IPS-NIHi7 (cell line): Measurements from ENCODE around the gene PCDHGA2.
"Not testable (repeated sequence)": the region's sequence is repeated elsewhere in the genome, so short reads cannot be mapped to it uniquely, and the experiment has no call there.

Experiments used
- DNase-seq: peaks from one replicate; pipeline ENCODE4 v3.0.0; 2012; ENCODE audit warnings: mixed read lengths; ENCODE audit errors: extremely low spot score

Gene PCDHGA2

DNA sequence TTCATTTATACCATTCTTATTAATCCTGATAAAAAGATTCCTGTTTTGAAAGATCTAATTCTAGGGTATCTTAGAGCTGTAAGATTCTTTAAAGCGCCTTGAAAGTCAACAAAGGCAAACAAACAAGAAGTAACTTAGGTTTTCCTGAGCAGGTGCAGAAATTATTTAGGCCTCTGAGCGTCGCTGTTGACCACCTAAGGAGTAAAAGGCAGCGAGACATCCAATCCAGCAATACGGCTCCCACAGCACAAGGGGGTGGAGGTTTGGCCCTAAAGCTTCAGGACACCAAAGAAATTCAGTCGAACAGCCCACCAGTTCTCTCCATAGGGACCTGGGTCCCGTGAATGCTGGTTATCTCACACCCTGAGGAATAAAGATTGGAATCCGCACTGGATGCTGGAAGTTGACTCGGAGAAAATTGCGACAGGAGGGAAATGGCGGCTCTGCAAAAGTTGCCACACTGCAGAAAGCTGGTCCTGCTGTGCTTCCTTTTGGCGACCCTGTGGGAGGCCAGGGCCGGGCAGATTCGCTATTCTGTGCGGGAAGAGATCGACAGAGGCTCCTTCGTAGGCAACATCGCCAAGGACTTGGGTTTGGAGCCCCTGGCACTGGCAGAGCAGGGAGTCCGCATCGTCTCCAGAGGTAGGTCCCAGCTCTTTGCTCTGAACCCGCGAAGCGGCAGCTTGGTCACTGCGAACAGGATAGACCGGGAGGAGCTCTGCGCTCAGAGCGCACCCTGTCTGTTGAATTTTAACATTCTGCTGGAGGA, at the start of gene PCDHGA2:
TSS of gene PCDHGA2 (plus strand) at position 223 of the 769 bp plus-strand sequence.
- peak; percentile 62 for DNase-seq

DNA sequence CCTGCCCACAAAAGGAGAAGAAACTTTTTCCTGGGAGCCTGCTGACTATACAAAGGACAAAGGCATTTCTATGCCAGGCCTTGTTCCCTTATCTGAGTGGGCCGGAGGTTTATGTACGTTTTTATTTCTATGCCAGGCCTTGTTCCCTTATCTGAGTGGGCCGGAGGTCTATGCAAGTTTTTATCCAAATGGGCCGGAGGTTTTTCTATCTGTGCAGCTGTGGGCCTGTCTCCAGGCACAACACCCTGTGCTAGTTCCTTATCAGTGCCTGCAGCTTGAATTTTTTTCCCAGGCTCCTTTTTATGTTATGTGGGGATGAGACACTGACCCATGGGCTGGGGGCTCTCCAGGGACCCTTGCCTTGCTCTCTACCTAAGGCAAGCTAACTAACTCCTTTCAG, 40.2 kb upstream of the PCDHGA2 start:
- no peak for DNase-seq

DNA sequence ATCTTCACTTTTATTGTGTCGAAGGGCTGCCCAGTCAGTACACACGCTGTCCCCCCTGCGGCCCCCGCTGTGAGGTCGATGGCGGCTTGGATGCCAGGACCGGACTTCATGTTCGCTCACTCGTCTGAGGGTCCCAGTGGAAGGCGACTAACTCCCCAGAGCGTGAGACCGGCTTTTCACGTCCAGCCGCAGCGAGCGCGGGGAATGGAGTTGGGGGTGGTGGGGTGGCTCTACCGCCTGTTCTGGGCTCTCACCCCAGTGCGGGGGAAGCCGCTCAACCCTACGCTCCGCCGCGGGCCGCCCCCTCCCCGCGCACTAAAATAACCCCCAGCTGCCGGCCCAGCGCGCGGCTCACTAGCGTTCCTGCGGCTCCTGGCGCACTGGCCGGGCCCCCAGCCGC, 34.8 kb upstream of the PCDHGA2 start, which contains the start of gene SLC25A2:
TSS of gene SLC25A2 (minus strand) at position 294 of the 400 bp plus-strand sequence. CDS start at position 110, 184 bp downstream.
- no peak for DNase-seq

DNA sequence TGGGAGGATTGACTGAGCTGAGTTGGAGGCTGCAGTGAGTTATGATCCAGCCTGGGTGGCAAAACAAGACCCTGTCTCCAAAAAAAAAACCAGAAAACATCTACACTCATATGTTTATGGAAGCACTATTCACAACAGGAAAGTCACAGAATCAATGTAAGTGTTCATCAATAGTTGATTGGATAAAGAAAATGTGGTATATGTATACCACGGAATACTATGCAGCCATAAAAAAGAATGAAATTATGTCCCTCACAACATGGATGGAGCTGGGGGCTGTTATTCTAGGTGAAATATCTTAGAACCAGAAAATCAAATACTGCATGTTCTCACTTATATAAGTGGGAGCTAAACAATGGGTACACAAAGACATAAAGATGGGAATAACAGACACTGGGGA, 31.9 kb upstream of the PCDHGA2 start:
- DNase-seq = no peak

DNA sequence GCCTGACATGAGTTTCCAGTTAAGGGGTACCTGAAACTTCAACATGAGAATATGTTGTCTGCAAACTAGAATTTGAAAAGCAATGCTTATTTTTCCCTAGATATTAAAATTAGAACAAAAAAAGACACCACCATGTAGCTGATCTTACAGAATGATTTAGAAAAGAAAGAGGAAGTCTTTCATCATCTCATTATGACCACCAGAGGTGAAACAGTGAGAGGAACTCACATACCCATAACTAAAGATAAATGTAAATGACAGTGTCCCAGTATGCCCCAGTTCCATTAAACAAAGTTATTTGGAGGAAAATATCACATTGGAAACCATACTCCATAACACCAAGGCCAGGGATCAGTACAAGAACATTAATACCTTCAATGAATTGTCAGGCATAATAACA, 24.8 kb upstream of the PCDHGA2 start:
- DNase-seq = no peak

DNA sequence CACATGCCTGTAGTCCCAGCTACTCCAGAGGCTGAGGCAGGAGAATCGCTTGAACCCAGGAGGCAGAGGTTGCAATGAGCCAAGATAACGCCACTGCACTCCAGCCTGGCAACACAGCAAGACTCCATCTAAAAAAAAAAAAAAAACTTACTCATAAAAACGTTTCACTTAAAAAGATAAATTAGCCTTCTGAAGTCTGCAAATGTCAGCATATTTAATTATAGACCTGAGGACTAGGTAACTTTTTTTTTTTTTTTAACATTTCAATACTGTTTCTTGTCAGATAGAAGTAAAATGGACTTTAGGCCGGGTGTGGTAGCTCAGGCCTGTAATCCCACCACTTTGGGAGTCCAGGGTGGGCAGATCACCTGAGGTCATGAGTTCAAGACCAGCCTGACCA, 21.6 kb upstream of the PCDHGA2 start:
- not testable (repeated sequence) for DNase-seq

DNA sequence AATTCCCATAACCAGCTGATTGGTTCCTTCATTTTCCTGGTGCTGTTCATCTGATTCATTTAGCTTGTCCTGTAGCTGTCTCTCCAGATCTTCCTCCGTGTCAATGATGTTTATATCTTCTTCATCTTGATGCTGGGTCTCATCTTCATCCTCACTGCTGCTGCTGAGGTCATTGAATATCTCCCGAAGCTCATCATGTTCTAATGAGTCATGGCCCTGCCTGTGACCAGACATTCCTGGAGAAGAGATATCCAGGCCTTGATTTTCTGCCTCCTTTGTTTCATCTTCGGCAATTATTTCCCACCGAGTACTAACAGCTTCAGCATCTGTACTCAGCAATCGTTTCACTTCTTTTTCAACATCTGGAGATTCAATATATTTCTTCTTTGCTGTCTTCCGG, 19.4 kb upstream of the PCDHGA2 start:
- DNase-seq = no peak

DNA sequence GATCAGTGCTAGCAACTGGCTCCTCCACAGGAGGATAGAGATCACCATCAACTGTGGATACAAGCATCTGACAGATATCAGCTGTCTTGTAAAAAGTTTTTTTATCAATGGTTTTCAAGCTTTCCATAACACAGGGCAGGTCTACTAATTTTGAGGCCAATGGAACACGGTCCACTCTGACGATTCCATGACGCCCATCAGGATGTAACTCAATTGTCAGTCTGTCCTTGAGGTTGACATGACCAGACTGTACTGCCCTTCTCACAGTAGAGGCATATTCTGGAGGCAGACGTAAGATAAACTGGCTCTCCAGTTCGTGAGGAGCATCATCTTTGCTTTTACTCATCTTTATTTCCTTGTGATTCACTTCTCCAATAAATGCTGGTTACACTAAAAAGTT, 18.9 kb upstream of the PCDHGA2 start:
- DNase-seq = no peak

DNA sequence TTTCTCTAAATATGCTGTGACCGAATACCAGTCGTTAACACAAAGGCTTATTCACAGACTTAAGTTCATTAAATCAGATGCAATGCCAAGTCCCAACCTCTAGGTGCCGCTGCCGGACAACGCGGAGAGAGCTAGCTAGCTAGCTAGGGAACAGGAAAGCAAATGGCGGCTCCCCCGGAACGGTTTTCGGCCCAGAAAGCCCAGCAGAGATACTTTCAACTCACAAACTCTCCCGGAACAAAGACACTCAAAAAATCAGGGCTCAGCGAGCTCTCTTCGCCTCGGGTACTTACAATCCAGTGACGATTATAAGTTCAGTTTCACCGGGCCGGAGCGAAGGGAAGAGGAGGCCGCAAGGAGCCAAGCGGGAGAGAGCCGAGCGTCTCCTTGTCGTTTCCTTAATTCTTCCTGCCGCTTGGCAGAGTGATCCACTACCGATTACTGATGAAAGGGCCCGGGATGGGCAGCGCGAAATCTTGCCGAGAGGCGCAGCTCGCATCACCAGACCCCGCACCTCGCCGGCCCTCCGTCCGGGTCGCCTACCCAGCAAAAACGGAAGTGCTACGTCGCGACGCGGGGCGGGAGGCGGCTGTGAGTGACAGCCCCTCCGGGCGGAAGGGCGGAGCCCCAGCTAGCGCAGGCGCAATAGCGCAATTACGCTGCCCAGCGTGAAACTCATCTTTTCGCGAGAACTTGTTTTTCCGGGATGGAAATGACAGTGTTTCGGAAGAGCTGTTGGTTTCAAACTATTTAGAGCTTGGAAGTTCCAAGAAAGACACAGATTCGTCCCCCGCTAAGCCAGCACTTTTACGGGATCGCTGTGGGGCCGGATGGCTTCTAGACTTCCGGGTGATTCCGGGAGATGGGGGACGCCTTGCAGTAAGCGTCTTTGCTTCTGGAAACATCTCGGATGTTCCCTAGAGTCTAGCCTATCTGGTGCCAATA, 18.1 kb upstream of the PCDHGA2 start, which contains the start of gene TAF7:
TSS of gene TAF7 (minus strand) at position 560 of the 945 bp plus-strand sequence. CDS start 740 bp downstream, outside the sequence.
- DNase-seq = peak; percentile 96

DNA sequence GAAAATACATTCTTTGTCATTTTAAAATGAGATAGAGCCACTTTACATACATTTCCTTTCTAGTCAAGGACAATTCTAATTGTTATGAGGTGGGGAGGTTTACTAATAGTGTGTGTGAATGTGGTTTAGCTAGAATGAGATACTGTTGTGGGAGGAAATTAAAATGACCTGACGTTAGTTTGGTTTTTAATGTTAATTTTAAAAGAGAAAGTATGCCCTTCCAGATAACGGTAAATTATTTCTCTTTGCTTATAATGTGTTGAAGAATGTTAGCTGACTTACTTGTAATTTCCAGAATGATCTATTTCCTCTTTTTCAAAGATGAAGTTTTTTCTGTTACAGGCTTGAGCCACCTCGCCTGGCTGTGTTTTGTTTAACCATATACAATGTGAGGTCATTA, 16.3 kb upstream of the PCDHGA2 start:
- DNase-seq = no peak

DNA sequence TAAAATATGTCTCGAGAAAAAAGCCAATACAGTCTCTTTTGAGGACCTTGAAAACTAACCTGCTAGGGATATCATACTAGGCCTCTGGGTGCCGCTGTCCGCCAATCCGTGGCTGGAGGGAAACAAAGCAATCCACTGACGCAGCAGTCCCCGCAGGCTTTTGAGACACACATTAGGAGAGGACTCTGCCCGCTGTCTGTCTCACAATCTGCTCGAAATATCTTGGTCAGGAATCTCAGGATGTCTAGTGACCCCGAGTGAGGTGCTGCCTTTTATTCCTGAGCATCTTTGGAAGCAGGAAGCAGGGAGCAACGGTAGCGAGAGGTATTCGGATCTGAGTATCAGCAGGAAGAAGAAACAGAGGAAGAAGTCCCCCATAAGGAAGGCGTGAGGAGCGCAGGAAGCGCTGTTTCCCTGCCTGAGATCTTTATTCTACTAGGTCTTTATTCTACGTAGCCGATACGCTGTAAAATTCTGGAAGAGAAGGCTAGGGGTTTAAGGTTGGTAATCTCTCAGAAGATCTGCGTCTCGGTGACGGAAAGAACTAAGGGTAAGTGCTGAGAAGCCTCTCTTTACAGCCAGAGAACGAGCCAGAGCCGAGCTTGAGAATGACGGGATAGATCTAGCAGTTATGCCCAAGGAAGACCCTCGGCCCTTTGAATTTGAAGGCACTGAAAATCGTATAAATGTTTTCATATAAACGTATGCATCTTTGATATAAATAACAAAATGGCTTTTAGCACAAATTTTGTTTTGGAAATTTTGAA, 12.3 kb upstream of the PCDHGA2 start:
- DNase-seq = peak; percentile 74

DNA sequence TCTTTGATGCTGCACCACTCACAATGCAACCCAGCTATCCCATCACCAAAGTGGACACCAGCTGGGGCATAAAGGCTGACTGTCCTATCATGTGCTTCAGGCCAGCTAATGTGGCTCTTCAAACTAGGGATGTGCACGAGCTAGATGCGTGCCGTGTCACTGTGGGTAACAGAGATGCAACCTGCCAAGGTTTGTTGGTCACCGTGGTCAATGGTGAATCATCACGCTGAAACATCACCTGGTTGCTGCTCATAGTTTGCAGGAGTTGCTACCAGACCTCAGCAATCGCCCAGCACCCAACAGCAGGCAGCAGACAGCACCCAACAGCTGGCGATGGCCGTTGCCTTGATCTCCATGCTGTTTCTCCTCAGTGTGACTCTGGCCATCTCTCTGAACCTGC, 10.3 kb upstream of the PCDHGA2 start:
- DNase-seq = no peak

DNA sequence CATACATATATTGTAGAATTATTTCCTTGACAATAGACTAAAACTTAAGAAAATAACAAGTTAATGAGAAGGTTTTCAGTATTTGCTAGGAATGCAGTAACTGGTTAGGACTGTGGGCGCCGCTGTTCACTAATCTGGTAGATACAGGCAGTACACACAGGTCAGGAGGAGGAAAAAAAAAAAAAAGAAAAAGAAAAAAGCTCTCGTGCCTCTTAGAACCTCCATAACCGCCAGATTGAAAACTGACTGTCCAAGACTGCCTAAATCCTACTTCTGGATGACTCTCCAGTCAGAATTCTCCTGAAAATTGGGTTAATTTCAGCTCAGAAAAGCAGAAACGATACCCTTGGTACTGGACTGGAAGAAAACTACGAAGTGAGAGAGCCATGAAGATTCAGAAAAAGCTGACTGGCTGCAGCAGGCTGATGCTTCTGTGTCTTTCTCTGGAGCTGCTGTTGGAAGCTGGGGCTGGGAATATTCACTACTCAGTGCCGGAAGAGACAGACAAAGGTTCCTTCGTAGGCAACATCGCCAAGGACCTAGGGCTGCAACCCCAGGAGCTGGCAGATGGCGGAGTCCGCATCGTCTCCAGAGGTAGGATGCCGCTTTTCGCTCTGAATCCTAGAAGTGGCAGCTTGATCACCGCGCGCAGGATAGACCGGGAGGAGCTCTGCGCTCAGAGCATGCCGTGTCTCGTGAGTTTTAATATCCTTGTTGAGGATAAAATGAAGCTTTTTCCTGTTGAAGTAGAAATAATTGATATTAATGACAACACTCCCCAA, 8.1 kb upstream of the PCDHGA2 start, which contains the start of gene PCDHGA1:
TSS of gene PCDHGA1 (plus strand) at position 216 of the 782 bp plus-strand sequence.
- no peak for DNase-seq

DNA sequence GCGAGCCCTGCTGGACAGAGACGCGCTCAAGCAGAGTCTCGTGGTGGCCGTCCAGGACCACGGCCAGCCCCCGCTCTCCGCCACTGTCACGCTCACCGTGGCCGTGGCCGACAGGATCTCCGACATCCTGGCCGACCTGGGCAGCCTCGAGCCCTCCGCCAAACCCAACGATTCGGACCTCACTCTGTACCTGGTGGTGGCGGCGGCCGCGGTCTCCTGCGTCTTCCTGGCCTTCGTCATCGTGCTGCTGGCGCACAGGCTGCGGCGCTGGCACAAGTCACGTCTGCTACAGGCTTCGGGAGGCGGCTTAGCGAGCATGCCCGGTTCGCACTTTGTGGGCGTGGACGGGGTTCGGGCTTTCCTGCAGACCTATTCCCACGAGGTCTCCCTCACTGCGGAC, 6.0 kb upstream of the PCDHGA2 start:
- DNase-seq = not testable (repeated sequence)

DNA sequence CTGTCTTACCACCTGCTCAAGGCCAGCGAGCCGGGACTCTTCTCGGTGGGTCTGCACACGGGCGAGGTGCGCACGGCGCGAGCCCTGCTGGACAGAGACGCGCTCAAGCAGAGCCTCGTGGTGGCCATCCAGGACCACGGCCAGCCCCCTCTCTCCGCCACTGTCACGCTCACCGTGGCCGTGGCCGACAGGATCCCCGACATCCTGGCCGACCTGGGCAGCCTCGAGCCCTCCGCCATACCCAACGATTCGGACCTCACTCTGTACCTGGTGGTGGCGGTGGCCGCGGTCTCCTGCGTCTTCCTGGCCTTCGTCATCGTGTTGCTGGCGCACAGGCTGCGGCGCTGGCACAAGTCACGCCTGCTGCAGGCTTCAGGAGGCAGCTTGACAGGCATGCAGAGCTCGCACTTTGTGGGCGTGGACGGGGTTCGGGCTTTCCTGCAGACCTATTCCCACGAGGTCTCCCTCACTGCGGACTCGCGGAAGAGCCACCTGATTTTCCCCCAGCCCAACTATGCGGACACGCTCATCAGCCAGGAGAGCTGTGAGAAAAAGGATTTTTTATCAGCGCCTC, 2.3 kb downstream of the PCDHGA2 start:
- DNase-seq = not testable (repeated sequence)

DNA sequence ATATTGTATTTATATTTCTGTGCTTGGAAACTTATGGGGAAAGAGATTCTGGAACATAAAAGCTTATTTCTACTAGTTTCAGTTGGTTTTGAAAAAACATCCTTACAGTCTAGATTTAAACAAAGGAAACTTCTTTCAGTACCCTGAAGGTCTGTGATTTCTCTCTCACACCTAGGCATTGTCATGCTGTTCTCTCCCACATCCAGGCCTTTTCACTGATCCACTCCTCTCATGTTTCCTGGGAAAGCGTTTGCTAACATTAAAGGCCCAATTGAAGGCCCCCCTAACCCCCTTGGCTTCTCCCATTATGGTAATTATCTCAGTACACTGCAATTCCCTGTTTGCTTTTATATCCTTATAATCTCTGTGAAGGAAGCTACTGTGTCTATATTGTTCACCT, 4.2 kb downstream of the PCDHGA2 start:
- DNase-seq = no peak

DNA sequence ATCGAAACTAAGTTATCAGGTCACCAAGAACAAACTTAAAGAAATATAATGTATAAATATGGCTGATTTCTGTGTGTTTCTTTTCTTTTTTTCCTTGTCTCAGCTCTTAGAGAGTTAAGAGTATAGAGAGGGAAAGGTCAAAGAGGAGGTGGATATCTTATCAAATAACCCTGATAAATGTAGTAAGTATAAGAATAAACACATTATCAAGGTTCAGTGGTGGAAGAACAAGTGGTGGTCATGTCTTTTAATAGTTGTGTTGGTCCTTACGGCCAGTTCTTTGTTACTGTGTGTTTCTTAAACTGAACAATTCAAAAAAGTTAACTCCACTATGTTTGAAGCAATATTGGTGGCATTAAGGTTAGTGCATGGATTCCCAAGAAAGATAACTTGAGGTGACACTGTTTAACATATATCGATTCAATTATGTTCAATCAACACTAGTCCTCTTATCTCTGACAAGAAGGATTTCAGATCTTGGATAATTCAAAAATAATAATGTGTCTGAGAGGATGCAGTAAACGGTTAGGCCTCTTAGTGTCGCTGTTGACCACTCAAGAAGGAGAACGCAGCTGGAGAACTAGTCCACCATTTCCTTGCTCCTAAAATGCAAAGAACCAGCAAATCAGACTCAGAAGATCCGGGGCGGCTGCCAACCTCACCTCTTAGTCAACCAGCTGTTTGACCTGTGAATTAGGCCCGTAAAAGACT, 4.8 kb downstream of the PCDHGA2 start, which contains the start of gene PCDHGA3:
TSS of gene PCDHGA3 (plus strand) at position 588 of the 711 bp plus-strand sequence. CDS start 205 bp downstream, outside the sequence.
- peak; percentile 40 for DNase-seq

DNA sequence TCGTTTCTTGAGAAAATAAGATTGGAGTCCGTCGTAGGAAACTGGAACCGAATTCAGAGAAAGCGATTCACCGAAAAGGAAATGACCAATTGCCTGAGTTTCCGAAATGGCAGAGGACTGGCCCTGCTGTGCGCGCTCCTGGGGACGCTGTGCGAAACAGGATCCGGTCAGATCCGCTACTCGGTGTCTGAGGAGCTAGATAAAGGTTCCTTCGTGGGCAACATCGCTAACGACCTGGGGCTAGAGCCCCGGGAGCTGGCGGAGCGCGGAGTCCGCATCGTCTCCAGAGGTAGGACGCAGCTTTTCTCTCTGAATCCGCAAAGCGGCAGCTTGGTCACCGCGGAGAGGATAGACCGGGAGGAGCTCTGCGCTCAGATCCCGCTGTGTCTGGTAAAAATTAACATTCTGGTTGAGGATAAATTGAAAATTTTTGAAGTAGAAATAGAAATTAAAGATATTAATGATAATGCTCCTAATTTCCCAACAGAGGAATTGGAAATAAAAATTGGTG, 5.4 kb downstream of the PCDHGA2 start:
- no peak for DNase-seq

DNA sequence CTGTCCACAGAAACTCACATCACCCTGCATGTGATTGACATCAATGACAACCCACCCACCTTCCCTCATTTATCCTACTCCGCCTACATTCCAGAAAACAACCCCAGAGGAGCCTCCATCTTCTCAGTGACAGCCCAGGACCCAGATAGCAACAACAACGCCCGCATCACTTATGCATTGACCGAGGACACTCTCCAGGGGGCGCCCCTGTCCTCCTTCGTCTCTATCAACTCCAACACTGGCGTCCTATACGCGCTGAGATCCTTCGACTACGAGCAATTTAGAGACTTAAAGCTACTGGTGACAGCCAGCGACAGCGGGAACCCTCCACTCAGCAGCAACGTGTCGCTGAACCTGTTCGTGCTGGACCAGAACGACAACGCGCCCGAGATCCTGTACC, 6.8 kb downstream of the PCDHGA2 start:
- no peak for DNase-seq
